HepG2 (cell line): ENCODE results near the gene LRRN4CL. TPM values are rescaled to one million over a fixed set of nuclear protein-coding genes. Genes with fewer than 3 reads are reported as not detected.

ENCODE experiments used
- CEBPB ChIP-seq: IDR thresholded peaks from 2 replicates; pipeline ENCODE4 v1.6.1; 2011; ENCODE audit warnings: low read depth, low read length, improper control_type of control experiment, borderline replicate concordance
- CHCHD3 ChIP-seq: sonication (generic); formaldehyde crosslinking; IDR thresholded peaks from 2 replicates; pipeline ENCODE4 v1.8.0; 2022; ENCODE audit warnings: mild to moderate bottlenecking, missing genetic modification reagents, moderate library complexity
- CREM ChIP-seq, 2 experiments: sonication (generic) in 1 of 2; formaldehyde crosslinking in 1 of 2; IDR thresholded peaks; 2 replicates each; pipeline versions ENCODE4 v1.4.0 to v1.6.1; 2016 to 2020; ENCODE audit warnings: antibody characterized with exemption in 1 of 2, mild to moderate bottlenecking in 1 of 2, missing genetic modification reagents in 1 of 2
- GATA4 ChIP-seq: sonication (generic); IDR thresholded peaks from 2 replicates; pipeline ENCODE4 v1.6.1; 2016; ENCODE audit warnings: antibody characterized with exemption, low read depth, borderline replicate concordance
- HDAC2 ChIP-seq: sonication (generic); formaldehyde crosslinking; IDR thresholded peaks from 2 replicates; pipeline ENCODE4 v1.4.0; 2020; ENCODE audit warnings: missing genetic modification reagents
- HOXA9 ChIP-seq: sonication (generic); formaldehyde crosslinking; IDR thresholded peaks from 2 replicates; pipeline ENCODE4 v1.8.1; 2022; ENCODE audit warnings: missing genetic modification reagents, mild to moderate bottlenecking, moderate library complexity, borderline replicate concordance
- KIAA2018 ChIP-seq: sonication (generic); formaldehyde crosslinking; IDR thresholded peaks from 2 replicates; pipeline ENCODE4 v1.5.0; 2020; ENCODE audit warnings: mild to moderate bottlenecking, missing genetic modification reagents, borderline replicate concordance
- KLF16 ChIP-seq, 2 experiments: sonication (generic) in 1 of 2; formaldehyde crosslinking in 1 of 2; IDR thresholded peaks; 2 replicates each; pipeline versions ENCODE4 v1.6.1 to v1.8.0; 2016 to 2023; ENCODE audit warnings: missing genetic modification reagents in 2 of 2, missing compliant biosample characterization in 1 of 2
- NCOA5 ChIP-seq: sonication (generic); formaldehyde crosslinking; IDR thresholded peaks from 2 replicates; pipeline ENCODE4 v1.4.0; 2020; ENCODE audit warnings: missing genetic modification reagents
- PAWR ChIP-seq: sonication (generic); formaldehyde crosslinking; IDR thresholded peaks from 2 replicates; pipeline ENCODE4 v1.4.0; 2020; ENCODE audit warnings: missing genetic modification reagents, mild to moderate bottlenecking, borderline replicate concordance
- RBM22 ChIP-seq: fragments of 200-400 bp; formaldehyde crosslinking; optimal IDR thresholded peaks from 2 replicates; pipeline ENCODE3; 2017; ENCODE audit warnings: mild to moderate bottlenecking, low read length, moderate library complexity
- ZNF235 ChIP-seq: sonication (generic); formaldehyde crosslinking; IDR thresholded peaks from 2 replicates; pipeline ENCODE4 v1.8.1; 2023; ENCODE audit warnings: mild to moderate bottlenecking, missing genetic modification reagents, borderline replicate concordance
- ZNF569 ChIP-seq: sonication (generic); formaldehyde crosslinking; IDR thresholded peaks from 2 replicates; pipeline ENCODE4 v1.5.0; 2020; ENCODE audit warnings: mild to moderate bottlenecking, missing genetic modification reagents, moderate library complexity, borderline replicate concordance
- ZNF670 ChIP-seq: sonication (generic); formaldehyde crosslinking; IDR thresholded peaks from 2 replicates; pipeline ENCODE4 v1.8.0; 2022; ENCODE audit warnings: mild to moderate bottlenecking, missing genetic modification reagents, borderline replicate concordance
- ZNF720 ChIP-seq: sonication (generic); formaldehyde crosslinking; IDR thresholded peaks from 2 replicates; pipeline ENCODE4 v1.4.0; 2020; ENCODE audit warnings: missing genetic modification reagents
- ZNF777 ChIP-seq: sonication (generic); formaldehyde crosslinking; IDR thresholded peaks from 2 replicates; pipeline ENCODE4 v1.4.0; 2020; ENCODE audit warnings: missing genetic modification reagents
- ZNF782 ChIP-seq: sonication (generic); formaldehyde crosslinking; IDR thresholded peaks from 2 replicates; pipeline ENCODE4 v1.4.0; 2020; ENCODE audit warnings: missing genetic modification reagents, mild to moderate bottlenecking, borderline replicate concordance
- polyA plus RNA-seq, 8 experiments: library from polyadenylated mRNA; depleted of rRNA in 3 of 8; stranded (reverse) in 7 of 8; unstranded in 1 of 8; fragments of >200 nt; fragmentation: Illumina TruSeq in 4 of 8; extraction: Trizol in 4 of 8; gene quantifications; 2 replicates each; pipeline versions ENCODE4 v1.2.1 to v1.2.3, GENCODE V29; 2011 to 2016; ENCODE audit warnings: low read depth in 4 of 8, missing spikeins in 1 of 8, mixed read lengths in 1 of 8; ENCODE audit not compliant: insufficient read depth in 1 of 8
- total RNA-seq, 5 experiments: library from RNA; depleted of rRNA; stranded (reverse); fragments of >200 nt; fragmentation: Illumina TruSeq; extraction: Trizol; gene quantifications; 2 replicates each; pipeline ENCODE4 v1.2.3, GENCODE V29; 2016; ENCODE audit warnings: low read depth in 1 of 5
- TF ChIP-seq, protein P1 (sequence below): sonication (generic); formaldehyde crosslinking; IDR thresholded peaks from 2 replicates; pipeline ENCODE4 v1.5.0; 2020; ENCODE audit warnings: missing genetic modification reagents, mild to moderate bottlenecking, borderline replicate concordance

LRRN4CL gene
- total and polyA plus RNA-seq, 2 of the 13 experiments (the other 11 are each of a cell fraction or from before 2014, with no cell fraction given), result 0.11 TPM; not detected in 1

DNA sequence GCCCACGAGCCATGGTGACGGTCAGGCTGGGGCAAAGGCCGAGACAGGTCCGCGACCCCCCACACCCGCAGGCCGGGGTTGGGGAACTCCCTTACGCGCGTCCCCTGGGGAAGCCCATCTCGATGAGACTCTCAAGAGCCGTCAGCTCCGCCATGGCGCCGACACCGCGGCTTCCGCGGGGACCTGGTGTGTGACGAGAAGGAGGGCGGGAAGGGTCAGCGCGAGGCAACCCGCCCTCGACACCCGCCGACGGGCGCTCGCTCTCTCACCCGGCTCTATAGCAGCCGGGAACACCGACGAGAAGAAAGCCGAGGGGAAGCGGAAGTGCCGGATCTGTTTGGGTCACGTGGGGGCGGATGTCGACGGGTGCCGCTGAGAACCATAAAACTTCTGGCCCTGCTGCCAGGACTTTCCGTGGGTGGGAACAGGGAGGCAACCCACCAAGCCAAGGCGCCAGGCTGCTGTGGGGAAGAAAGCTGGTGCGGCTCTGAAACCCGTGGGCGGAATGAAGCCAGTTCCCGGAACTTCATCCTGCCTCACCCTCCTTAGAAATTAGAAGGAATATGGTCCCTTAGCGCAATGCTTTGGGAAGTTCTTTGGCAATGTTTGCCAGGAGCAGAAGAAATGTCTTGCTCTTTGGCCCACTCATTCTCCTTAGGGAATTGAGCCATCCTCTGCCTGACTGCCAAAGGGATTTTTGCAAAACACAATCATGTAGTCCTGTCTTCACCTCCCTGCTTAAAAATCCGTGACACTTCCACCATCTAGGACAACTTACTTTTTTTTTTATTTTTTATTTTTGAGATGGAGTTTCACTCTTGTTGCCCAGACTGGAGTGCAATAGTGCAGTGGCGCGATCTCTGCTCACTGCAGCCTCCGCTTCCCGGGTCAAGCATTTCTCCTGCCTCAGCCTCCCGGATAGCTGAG lies 10.3 kb downstream of the LRRN4CL start, which contains the start of gene UBXN1 (continued):
- TF ChIP-seq ZNF777 (CRISPR knock-in tag) (peak; percentile 88), RBM22 (no peak), NCOA5 (no peak), PAWR (CRISPR knock-in tag) (no peak), CEBPB (no peak), KLF16 (CRISPR knock-in tag; IDR thresholded peaks at IDR 0.05) (peak in 1 of 2 experiments; percentile 78; a peak in 2 of 4 replicates), ZNF569 (no peak), HOXA9 (CRISPR knock-in tag) (no peak), ZNF782 (CRISPR knock-in tag) (peak; percentile 75; the same call in 1 of the 2 replicates), KIAA2018 (CRISPR knock-in tag) (no peak), ZNF235 (CRISPR knock-in tag) (no peak; the same call in 1 of the 2 replicates), GATA4 (peak; percentile 15; the same call in 1 of the 2 replicates), ZNF670 (CRISPR knock-in tag) (no peak), ZNF720 (CRISPR knock-in tag) (no peak), CHCHD3 (CRISPR knock-in tag) (no peak), CREM (IDR thresholded peaks at IDR 0.05) (peak; percentile 70; the same call in 1 of the 2 replicates), CREM (CRISPR knock-in tag; IDR thresholded peaks at IDR 0.05) (no peak), HDAC2 (CRISPR knock-in tag) (peak; percentile 72)
- TF ChIP-seq, protein P1, sequence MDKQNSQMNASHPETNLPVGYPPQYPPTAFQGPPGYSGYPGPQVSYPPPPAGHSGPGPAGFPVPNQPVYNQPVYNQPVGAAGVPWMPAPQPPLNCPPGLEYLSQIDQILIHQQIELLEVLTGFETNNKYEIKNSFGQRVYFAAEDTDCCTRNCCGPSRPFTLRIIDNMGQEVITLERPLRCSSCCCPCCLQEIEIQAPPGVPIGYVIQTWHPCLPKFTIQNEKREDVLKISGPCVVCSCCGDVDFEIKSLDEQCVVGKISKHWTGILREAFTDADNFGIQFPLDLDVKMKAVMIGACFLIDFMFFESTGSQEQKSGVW (CRISPR knock-in tag), result no peak
